AG09309 (cell line): ENCODE results near the gene TSPAN2.
"Not testable (repeated sequence)": the region's sequence is repeated elsewhere in the genome, so short reads cannot be mapped to it uniquely, and the experiment has no call there.

Experiments
- DNase-seq: peaks from one replicate; pipeline ENCODE4 v3.0.0-alpha.2; 2010; ENCODE audit warnings: low read depth
- H3K4me3 ChIP-seq: 2 replicates; pipeline ENCODE4 v1.5.1; 2011; ENCODE audit warnings: mild to moderate bottlenecking, low read depth, low read length, moderate library complexity; ENCODE audit not compliant: control insufficient read depth
- TF ChIP-seq, protein P1 (sequence below): IDR thresholded peaks from 2 replicates; pipeline ENCODE4 v1.5.1; 2011; ENCODE audit warnings: mild to moderate bottlenecking, low read depth, low read length, inconsistent platforms; ENCODE audit not compliant: insufficient read depth, control insufficient read depth; ENCODE audit errors: missing control alignments

Gene TSPAN2

DNA sequence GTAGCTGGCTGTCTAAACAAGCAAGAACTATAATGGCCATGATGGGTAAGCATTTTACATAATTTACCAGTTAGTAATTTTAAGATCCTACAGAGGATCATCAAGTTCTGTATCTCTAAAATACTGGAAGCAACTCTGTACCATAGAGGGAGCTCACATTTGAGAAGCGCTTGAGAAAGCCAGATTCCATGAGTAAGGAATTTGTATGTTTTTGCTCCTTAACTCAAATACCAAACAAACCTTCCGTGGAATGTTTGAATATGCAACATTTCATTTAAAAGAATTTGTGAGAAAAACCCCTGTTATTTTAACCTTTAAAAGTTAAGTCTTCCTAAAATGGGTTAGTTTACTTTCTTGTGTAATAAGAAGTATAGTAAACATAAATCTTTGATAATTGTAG is 57.7 kb downstream of the TSPAN2 start:
- H3K4me3 ChIP-seq: no peak overlapping the region
- DNase-seq: no peak
- TF ChIP-seq, protein P1, sequence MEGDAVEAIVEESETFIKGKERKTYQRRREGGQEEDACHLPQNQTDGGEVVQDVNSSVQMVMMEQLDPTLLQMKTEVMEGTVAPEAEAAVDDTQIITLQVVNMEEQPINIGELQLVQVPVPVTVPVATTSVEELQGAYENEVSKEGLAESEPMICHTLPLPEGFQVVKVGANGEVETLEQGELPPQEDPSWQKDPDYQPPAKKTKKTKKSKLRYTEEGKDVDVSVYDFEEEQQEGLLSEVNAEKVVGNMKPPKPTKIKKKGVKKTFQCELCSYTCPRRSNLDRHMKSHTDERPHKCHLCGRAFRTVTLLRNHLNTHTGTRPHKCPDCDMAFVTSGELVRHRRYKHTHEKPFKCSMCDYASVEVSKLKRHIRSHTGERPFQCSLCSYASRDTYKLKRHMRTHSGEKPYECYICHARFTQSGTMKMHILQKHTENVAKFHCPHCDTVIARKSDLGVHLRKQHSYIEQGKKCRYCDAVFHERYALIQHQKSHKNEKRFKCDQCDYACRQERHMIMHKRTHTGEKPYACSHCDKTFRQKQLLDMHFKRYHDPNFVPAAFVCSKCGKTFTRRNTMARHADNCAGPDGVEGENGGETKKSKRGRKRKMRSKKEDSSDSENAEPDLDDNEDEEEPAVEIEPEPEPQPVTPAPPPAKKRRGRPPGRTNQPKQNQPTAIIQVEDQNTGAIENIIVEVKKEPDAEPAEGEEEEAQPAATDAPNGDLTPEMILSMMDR: no peak

DNA sequence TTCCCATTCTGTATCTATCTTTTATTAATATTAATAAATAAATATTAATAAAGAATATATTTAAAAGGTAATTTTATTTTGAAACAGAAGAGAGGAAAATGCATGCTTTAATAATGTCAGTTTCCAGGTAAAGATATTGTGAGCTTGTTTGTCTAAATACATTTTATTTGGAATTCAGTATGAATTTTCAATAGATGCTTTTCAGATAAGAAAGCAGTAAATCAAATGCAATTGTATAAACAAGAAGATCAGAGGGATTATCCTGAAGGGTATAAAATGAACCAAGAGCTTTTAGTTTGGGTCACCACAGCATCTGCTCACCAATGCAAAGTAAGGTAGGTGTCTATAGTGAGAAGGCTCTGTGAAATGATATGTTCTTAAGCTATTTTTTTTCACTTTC is 59.8 kb downstream of the TSPAN2 start, which contains the start of gene TSHB:
Gene TSHB (plus strand): TSS at position 301 of the 400 bp plus-strand sequence. CDS start 3,537 bp downstream, outside the sequence.
- DNase-seq: no peak
- TF ChIP-seq, protein P1: no peak
- H3K4me3 ChIP-seq: no peak within 1 kb of the TSS

DNA sequence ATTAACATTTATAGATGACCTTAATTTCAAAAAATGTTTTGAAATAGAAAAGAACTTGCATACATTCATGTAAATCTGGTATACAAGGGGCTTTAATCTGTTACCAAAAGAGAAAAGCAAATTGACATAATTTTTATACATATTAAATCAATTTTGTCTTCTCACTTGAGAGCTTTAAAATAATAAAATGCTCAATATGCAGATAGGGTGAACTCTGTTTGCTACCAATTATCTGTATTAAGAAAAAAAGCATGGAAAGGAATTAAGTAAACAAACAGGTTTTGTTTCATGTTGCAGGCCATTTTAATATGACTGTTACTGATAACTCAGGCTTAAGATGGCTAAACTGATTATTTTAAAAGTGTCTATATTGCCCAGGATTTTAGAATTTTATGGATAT is 65.7 kb downstream of the TSPAN2 start:
- no peak overlapping the region for H3K4me3 ChIP-seq
- DNase-seq: no peak
- TF ChIP-seq, protein P1: no peak

DNA sequence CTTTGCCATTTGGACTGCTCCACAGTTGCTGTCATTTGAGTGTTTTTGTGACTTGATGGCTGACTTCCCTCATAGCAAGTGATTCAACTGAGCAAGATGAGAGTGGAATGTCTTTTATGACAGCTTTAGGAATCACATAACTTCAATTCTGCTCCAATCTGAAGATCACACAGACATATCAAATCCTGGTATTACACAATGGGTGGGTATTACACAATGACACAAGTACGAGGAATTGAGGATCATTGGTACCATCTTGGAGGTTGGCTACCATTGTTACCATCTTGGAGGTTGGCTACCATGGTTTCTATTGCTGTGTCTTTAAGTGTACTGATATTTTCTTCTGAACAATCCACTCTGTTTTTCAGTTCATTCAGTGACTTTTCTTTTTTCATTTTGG is 68.2 kb downstream of the TSPAN2 start:
- no peak for DNase-seq
- TF ChIP-seq, protein P1: no peak
- H3K4me3 ChIP-seq: no peak overlapping the region

DNA sequence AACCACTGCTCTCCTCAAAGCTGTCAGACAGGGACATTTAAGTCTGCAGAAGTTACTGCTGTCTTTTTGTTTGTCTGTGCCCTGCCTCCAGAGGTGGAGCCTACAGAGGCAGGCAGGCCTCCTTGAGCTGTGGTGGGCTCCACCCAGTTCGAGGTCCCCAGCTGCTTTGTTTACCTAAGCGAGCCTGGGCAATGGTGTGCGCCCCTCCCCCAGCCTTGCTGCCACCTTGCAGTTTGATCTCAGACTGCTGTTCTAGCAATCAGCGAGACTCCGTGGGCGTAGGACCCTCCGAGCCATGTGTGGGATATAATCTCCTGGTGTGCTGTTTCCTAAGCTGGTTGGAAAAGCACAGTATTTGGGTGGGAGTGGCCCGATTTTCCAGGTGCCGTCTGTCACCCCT is 69.8 kb downstream of the TSPAN2 start:
- DNase-seq, H3K4me3 ChIP-seq: not testable (repeated sequence)

DNA sequence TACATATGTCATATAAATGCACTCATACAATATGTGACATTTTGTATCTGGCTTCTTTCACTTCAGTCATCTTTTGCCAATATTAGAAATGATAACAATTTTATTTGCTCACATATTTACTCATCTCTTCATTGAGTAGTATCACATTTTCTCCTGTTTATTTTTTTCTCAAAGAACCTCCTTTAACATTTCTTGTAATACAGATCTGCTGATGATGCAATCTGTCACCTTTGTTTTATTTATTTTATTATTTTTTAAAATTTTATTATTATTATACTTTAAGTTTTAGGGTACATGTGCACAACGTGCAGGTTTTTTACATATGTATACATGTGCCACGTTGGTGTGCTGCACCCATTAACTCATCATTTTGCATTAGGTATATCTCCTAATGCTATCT is 75.5 kb downstream of the TSPAN2 start:
- TF ChIP-seq, protein P1: no peak

DNA sequence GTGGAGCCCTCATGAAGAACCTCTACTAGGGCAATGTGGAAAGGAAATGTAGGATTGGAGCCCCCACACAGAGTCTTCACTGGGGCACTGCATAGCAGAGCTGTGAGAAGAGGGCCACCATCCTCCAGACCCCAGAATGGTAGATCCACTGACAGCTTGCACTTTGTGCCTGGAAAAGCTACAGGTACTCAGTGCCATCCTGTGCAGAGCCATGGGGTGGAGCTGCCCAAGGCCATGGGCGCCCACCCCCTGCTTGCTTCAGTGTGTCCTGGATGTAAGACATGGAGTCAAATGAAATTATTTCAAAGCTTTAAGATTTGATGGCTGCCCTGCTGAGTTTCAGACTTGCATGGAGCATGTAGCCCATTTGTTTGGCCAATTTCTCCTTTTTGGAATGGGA is 76.9 kb downstream of the TSPAN2 start:
- H3K4me3 ChIP-seq: no peak overlapping the region
- DNase-seq: no peak

More for the DNA sequence above, 75.5 kb downstream of the TSPAN2 start:
- no peak for DNase-seq
- H3K4me3 ChIP-seq: no peak overlapping the region

More for the DNA sequence above, 76.9 kb downstream of the TSPAN2 start:
- TF ChIP-seq, protein P1: no peak
